SH-SY5Y (cell line): ENCODE measurements around the gene TRMT44.

ENCODE experiments used
- GATA2 ChIP-seq: IDR thresholded peaks from 2 replicates; pipeline ENCODE4 v1.6.1; 2011; ENCODE audit warnings: mild to moderate bottlenecking, low read depth, low read length
- GATA3 ChIP-seq: IDR thresholded peaks from 2 replicates; pipeline ENCODE4 v1.6.1; 2011; ENCODE audit warnings: low read depth, mild to moderate bottlenecking, low read length, moderate library complexity

Gene TRMT44

DNA sequence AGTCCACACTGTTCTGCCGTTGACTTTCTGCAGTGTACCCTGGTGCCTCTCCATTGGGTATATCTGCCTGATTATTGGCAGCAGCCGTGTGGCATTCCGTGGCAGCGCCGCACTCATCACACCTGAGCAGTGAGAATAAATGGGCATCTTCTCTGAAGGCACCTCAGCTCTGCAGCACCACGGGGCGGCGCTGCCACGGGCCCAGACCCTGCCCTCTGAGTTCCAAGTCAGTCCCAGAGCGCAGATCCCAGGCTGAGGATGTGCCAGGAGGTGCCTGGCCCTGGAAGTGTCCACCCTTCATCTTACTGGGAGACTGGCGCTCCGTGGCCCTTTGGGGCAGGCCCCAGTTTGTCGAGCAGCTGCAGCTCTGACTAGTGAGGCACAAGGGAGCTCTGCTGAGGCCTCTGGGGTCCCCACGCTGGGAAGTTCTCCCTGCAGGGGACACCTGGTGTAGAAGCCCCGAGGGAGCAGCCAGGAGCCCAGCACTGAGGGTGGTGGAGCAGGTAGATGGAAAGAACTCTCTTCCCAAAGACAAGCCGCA is 36.6 kb downstream of the TRMT44 start:
- no peak for TF ChIP-seq GATA2
- no peak for TF ChIP-seq GATA3

DNA sequence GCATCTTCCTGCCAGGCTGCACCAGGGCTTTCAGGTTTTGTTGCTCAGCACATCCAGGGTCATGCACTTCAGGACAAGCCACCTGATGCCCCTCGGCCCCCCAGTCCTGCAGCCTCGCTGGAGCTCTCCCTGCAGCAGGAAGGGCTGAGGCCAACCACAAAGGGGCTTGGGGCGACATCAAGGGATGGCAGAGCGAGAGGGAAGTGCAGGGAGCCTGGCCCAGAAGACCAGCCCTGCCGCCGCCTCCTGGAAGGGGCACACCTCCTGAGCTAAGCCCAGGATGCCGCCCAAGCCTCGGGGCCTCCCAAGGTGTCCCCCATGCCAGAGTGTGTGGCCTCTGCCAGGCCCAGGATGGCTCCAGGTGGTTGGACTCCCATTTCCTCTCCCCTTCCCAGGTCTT is 37.1 kb downstream of the TRMT44 start:
- TF ChIP-seq GATA3 (no peak), GATA2 (no peak)

DNA sequence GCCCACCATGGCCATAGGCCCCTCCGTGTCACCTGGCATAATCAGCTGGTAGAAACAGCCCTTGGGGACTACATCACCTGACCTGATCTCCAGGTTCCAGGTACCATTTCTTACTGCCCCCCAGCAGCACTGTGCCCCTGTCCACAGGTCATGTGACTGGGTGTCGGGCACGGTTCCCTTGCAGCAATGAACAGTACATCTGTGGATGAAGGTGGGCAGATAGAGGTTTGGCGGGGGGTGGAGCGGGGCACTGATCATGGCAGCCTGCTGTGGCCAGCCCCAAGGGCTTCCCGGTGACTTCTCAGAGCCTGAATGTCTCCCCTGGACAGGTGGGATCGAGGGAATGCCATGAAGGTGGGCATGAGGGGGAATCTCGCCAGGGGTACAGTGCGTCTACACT is 37.8 kb downstream of the TRMT44 start:
- TF ChIP-seq GATA2: no peak
- TF ChIP-seq GATA3: no peak

DNA sequence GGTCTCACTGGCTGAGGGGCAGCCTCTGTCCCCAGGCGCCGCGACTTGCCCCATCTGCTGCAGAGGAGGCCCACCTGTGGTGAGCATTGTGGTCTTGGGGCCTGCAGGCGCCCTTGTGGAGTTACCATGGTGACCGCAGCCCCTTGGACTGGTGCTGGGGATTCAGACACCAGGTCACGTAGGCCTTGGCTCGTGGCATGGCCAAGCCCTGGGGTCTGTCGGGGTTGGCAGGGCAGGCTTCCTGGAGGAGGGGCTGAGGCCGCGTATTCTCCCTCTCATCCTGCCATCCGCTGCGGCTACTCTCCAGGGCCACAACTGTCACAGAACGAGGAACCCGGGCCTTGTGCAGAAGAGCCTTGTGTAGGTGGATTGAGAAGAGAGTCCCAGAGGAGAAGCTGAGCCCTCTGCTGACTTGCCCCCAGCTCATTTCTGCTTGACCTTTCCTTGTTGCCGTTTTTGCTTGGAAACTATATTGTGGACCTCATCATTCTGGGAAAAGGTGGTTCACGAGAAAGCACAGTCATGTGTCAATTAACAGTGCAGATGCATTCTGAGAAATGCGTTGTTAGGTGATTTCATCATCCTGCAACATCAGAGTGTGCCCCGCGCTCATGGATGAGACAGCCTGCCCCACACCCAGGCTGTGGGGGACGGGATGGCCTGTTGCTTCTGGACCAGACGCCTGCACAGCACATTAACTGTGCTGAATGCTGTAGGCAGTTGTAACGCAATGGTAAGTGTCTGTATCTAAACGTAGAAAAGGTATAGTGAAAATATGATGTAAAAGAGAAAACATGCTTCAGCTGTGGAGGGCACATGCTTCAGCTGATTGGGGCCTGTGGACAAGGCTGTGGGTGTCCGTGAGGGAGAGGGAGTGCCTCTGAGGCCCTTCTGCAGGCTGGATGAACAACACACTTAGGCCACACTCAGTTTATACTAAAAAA is 38.5 kb downstream of the TRMT44 start:
- TF ChIP-seq GATA3: no peak

DNA sequence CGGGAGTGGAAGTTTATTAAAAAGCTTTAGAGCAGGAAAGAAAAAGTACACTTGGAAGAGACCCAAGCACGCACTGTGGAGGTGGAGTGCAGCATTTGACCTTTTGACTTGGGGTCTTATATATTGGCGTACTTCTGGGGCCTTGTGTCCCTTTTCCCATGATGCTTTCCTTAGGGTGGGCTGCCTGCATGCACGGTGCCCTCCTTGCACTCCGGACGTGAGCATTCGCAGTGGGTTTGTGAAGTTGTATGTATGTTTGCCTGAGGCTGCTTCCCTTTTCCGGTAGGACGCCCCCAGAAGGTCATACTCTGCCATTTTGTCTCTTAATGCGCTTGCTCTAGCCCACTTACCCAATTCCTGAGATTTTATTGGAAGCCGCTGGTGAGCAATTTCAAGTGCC is 39.6 kb downstream of the TRMT44 start:
- TF ChIP-seq GATA3 (no peak), GATA2 (no peak)

DNA sequence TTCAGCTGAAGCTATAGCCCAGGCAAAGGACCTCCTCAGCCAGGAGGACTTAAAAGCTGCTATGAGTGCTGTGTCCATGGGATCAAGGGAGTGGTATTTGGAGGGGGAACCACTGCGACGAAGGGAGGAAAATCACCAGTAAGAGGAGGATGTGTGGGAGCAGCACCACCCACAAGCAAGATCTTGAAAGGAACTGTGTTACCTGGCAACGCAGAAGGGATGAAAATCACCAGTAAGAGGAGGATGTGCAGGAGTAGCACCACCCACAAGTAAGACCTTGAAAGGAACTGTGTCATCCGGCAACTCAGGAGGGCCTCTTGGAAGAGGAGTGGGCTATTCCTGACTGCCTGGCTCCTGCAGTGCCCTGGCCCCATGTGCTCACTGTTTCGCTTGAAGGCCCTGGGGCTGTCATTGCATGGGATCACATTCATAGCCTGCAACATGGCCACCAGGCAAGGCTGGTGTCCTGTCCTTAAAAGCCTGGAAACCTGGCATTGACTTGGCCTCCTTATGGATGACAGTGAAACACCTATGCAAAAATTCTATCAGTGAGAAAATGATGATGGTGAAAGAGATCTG is 48.3 kb downstream of the TRMT44 start:
- no peak for TF ChIP-seq GATA2
- no peak for TF ChIP-seq GATA3

DNA sequence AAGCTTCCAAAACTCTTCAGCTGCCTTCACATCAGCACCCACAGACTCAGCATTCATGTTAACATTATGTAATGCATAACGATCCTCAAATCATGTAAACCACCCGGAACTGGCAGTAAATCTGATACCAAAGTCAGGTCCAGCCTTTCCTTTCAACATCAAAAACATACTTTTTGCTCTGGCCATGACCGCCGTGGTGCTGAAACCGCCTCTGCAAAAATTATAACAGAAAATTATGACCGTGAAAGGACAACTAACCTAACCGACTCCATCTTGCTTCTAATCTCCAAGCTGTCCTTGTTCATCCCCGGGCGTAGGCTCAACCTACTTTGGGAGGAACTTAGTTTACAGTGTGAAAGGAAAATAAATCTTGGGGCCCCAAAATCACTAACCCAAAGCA is 51.6 kb downstream of the TRMT44 start:
- TF ChIP-seq GATA3: no peak
- TF ChIP-seq GATA2: no peak

DNA sequence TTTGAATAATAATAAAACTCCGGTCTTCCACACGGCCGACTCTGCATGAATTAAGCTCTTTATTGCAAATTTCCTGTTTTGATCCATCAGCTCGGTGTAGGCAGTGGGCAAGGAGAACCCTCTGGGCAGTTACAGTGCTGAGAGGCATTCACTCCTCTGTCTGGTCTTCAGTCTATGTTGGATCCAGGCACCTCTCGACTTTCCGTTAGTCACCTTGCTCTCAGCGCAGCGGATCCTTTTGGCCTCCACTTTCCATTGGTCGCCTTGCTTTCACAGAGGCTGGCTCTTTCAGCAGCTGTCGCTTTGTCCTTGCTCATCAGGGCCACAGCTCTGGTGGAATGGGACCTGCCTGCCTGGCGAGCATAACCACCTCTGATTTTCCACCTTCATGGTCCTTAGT is 52.9 kb downstream of the TRMT44 start:
- no peak for TF ChIP-seq GATA2
- TF ChIP-seq GATA3: no peak

DNA sequence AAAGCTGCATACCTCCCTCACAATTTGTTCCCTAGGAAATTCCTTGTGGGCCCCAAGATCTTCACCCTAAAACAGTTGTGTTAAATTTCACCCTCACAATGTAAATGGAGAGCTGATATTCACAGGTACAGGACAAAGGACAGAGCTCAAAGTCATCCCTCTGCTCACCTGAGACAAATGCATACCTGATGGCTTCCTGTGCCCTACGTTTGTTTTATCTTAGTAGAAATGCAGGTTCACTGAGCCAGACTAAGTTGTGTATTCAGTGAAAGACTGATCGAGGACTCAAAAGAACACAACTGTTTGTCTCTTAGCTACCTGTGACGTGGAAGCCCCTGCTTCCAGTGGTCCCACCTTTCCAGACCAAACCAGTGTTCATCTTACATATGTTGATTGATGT is 53.6 kb downstream of the TRMT44 start:
- TF ChIP-seq GATA3 (no peak), GATA2 (no peak)

DNA sequence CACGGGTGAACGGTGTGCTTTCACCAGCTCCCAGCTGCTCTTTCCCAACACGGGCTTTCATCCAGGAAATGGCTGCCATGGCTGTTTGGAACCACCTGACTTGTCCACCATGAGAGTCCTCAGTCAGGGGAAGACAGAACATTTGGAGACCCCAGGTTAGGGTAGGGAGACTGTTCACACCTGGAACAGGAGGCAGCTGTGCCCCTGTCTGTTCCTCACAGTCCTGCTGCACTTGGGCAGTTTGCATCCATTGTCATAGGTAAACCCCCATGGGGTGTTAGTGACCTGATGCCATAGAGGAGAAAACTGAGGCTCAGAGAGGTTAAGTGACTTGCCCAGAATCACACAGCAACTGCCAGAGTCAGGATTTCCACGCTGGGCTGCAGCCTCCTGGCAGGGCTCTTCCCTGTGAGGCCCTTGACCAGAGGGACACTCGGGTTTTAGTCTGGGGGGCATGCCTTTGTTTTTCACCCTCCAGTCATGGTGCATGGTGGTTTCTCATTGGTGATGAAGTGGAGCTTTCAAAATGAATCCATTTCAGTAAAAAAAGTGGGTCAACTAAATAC is 54.5 kb downstream of the TRMT44 start:
- TF ChIP-seq GATA2 (no peak), GATA3 (no peak)

DNA sequence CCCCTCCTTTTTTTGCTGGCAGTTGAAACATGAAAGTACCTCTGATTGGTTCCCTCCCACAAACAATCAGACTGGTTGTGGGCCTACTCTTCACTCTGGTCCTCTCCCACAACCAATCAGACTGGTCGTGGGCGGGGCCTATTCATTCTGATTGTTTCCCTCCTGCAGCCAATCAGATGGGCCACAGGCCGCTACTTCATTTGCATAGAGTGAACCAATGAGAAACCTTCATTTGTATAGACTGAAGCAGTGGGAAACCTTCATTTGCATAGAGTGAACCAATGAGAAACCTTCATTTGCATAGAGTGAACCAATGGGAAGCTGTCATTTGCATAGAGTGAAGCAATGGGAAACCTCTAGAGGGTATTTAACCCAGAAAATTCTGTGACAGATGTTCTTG is 55.2 kb downstream of the TRMT44 start:
- TF ChIP-seq GATA3: no peak
- no peak for TF ChIP-seq GATA2

DNA sequence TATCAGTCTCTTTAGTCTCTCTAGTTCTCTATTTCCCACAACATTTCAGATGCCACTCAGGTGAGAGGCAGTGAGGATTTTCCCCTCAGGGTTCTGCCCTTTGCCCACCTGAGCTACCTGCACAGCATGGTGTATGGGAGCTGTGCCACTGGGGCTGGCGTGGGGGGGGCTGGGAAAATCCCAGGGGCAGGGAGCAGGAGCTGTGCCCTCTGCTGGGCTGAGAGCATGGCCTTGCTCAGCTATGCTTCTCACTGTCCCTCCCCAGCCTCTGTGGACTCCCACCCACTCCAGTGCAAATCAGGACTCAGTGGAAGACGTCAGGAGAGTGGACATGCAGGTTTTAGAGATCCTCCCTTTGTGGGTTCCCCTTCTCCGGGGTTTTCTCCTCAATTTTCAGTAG is 57.2 kb downstream of the TRMT44 start:
- TF ChIP-seq GATA3 (no peak), GATA2 (no peak)

DNA sequence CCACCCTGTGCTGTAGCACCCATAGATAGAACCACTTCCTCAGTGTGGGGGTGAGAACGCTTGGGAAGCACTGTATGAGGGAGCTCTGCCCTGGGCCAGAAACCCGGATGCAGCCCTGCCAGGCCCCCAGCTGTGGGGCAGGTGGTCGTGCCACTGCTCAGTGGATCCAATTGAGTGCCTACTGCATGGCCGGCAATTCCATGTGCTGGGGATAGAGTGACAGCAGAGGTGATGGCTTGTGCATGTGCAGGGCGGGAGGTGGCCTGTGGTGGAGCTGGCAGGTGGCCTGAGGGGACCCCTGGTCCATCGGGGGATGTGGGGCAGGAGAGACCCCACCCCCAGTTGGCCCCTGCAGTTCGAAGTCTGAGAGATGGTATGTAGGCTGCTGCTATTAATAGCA is 60.4 kb downstream of the TRMT44 start:
- no peak for TF ChIP-seq GATA2
- no peak for TF ChIP-seq GATA3

DNA sequence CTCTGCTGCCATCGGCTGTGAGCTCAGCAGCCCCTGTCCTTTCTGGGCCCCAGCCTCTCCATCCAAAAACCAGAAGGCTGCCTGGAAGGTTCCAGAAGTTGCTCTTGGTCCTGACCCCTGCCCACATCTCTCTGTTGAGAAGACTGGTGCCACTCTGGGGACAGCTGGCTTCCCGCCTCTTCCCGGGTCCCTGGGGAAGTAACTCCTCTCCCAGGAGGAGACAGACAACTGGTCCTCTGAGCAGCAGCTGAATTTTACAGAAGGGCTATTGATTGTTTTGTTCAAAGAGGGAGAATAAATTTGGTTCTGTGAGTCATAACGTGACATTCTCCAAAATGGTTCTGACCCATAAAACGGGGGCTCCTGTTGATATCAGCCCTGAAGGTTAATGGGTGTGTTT is 61.2 kb downstream of the TRMT44 start:
- TF ChIP-seq GATA2 (no peak), GATA3 (no peak)

DNA sequence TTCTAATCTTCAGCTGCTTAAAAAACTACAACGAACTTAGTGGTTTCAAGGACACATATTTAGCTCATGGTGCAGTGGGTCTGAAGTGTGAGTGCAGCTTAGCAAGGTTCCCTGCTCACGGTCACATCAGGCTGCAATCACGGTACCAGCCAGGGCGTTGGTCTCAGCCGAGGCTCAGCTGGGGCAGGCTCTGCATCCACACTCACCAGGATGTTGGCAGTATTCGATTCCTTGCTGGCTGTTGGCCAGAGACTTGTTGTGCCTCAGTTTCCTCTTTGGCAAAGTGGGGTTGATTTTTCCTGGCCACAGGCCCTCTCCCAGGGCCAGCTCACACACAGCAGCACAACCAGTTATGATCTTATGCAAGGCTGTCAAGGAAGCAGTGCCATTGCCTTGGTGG is 61.8 kb downstream of the TRMT44 start:
- TF ChIP-seq GATA3: no peak
- TF ChIP-seq GATA2: no peak
